Body of pancreas (tissue), 4 donors: ENCODE measurements around the gene BCL2L11. TPM values are rescaled to one million over a fixed set of nuclear protein-coding genes. Genes with fewer than 3 reads are reported as not detected.
A peak's percentile ranks its signal among the peaks of the same experiment; 100 is the strongest.

Experiments used
- ATAC-seq: fragments of 150-250 bp; one replicate; pipeline ENCODE4 v1.9.1; 2016
- DNase-seq, 4 donors: peaks; one replicate each; pipeline ENCODE4 v3.0.0-alpha.2; 2019
- H3K27ac ChIP-seq, 4 donors: fragments of 200-600 bp; sonication (generic); 1 replicate in 3 of 4; 2 replicates in 1 of 4; pipeline versions ENCODE4 v1.5.1 to v1.6.1; 2016 to 2019; ENCODE audit warnings: mild to moderate bottlenecking in 1 of 4, mixed read lengths in 1 of 4, moderate library complexity in 1 of 4
- H3K27me3 ChIP-seq, 2 donors: fragments of 200-600 bp; sonication (generic); one replicate each; pipeline ENCODE4 v1.6.0; 2016; ENCODE audit warnings: mild to moderate bottlenecking in 1 of 2
- H3K36me3 ChIP-seq, 2 donors: fragments of 200-600 bp; sonication (generic); replicated peaks in 1 of 2; 2 replicates each; pipeline ENCODE4 v1.5.1; 2016; ENCODE audit warnings: low read depth in 2 of 2; ENCODE audit not compliant: insufficient read depth in 1 of 2
- H3K4me1 ChIP-seq: fragments of 200-600 bp; sonication (generic); one replicate; pipeline ENCODE4 v1.6.0; 2016
- H3K4me3 ChIP-seq, 2 donors: fragments of 200-600 bp; sonication (generic); 1 replicate in 1 of 2; 2 replicates in 1 of 2; pipeline ENCODE4 v1.5.1; 2016 to 2019
- H3K9me3 ChIP-seq, 3 donors: fragments of 200-600 bp; sonication (generic); 1 replicate in 2 of 3; 2 replicates in 1 of 3; pipeline ENCODE4 v1.5.1; 2016
- POLR2A ChIP-seq, 3 donors: fragments of 450-650 bp; IDR thresholded peaks; one replicate each; pipeline ENCODE4 v1.6.1; 2016; ENCODE audit warnings: antibody characterized with exemption in 3 of 3, mild to moderate bottlenecking in 2 of 3
- WGBS, 2 donors: methylation state at CpG; one replicate each; pipeline ENCODE4 v1.1.5; 2017; 5-methylcytosine and 5-hydroxymethylcytosine counted together
- intact Hi-C: fragments of 100-400 bp; cut with DNase I; formaldehyde crosslinking; loops from one replicate; pipeline ENCODE4 v1.15.1; 2023
- total RNA-seq, 2 donors: library from RNA; depleted of rRNA; stranded (reverse); fragments of >200 nt; gene quantifications; one replicate each; pipeline ENCODE4 v1.1.0, GENCODE V29; 2016
- TF ChIP-seq, protein P1 (sequence below), 7 experiments: fragments of 450-650 bp in 4 of 7; fragments of 200-600 bp in 3 of 7; sonication (generic) in 3 of 7; IDR thresholded peaks; one replicate each; pipeline ENCODE4 v1.5.1; 2016 to 2019; ENCODE audit warnings: antibody characterized with exemption in 7 of 7

The BCL2L11 gene
- total RNA-seq, 2 donors from 2014 or later = 10.9 to 18.7 TPM

DNA sequence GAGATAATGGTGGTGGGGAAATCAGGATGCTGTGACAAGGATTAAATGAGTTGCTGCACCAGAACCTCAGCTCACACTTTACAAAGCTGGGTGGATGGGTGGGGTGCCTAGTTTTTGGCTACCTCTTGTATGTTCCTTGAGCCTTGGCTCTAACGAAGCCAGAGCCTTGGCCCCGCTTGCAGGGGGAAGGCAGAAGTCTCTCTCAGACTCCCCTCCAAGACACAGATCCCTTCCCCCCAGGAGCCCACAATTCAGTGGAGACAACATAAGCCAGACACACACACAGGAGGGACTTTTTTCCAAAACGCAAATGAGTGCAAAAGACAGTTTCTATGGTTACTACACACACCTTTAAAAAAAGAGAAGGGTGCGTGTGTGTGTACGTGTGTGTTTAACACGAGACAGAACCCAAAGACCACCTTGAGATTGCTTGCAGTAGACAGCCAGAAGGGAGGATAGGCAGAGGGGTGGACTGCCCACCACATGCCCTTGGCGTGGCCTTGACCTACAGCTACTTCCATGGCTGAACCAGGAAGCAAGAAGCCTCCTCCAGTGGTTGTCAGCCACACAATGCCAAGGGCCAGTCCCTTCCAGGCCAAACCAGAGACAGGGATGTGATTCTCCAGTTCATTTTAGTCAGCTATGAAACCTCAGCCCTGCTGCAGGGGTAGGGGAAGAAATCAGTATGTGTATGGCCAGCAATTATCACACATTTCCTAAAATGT is 70.3 kb downstream of the BCL2L11 start:
- intact Hi-C loops = no loop called here
- no peak for TF ChIP-seq POLR2A (IDR thresholded peaks at IDR 0.05)
- TF ChIP-seq, protein P1, sequence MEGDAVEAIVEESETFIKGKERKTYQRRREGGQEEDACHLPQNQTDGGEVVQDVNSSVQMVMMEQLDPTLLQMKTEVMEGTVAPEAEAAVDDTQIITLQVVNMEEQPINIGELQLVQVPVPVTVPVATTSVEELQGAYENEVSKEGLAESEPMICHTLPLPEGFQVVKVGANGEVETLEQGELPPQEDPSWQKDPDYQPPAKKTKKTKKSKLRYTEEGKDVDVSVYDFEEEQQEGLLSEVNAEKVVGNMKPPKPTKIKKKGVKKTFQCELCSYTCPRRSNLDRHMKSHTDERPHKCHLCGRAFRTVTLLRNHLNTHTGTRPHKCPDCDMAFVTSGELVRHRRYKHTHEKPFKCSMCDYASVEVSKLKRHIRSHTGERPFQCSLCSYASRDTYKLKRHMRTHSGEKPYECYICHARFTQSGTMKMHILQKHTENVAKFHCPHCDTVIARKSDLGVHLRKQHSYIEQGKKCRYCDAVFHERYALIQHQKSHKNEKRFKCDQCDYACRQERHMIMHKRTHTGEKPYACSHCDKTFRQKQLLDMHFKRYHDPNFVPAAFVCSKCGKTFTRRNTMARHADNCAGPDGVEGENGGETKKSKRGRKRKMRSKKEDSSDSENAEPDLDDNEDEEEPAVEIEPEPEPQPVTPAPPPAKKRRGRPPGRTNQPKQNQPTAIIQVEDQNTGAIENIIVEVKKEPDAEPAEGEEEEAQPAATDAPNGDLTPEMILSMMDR (IDR thresholded peaks at IDR 0.05) = no peak
- Histone ChIP-seq H3K4me3 (no peak overlapping the region), H3K36me3 (no peaks in the 10 kb centered on the region), H3K27me3 (no peaks in the 10 kb centered on the region), H3K9me3 (no peaks in the 10 kb centered on the region), H3K4me1 (peaks cover 20% of the 10 kb centered on the region), H3K27ac (no peak overlapping the region)
- ATAC-seq (no peak), DNase-seq (no peak)
- WGBS, 2 donors = 79 to 89% methylated on average over 7 of the region's 7 CpGs

DNA sequence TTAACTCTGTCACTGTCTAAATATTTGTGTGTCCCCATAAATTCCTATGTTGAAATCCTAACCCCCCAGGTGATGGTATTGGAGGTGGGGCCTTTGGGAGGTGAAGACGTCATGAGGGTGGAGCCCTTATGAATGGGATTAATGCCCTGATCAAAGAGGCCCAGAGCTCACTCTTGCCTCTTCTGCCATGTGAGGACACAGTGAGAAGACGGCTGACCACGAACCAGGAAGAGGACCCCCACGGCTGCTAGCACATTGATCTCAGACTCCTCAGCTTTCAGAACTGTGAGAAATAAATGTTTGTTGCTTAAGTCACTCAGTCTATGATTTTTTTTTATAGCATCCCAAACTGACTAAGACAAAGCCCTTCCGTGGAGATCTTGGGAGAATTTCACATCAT is 71.2 kb downstream of the BCL2L11 start:
- Histone ChIP-seq H3K27ac (no peak overlapping the region), H3K4me1 (peaks cover 11% of the 10 kb centered on the region), H3K36me3 (no peaks in the 10 kb centered on the region), H3K9me3 (no peaks in the 10 kb centered on the region), H3K4me3 (no peak overlapping the region), H3K27me3 (no peaks in the 10 kb centered on the region)
- no peak for TF ChIP-seq POLR2A (IDR thresholded peaks at IDR 0.05)
- TF ChIP-seq, protein P1 (IDR thresholded peaks at IDR 0.05) = no peak
- WGBS, 2 donors = 72 to 78% methylated on average over 5 of the region's 5 CpGs
- intact Hi-C loops = no loop called here
- ATAC-seq (no peak), DNase-seq (no peak)

DNA sequence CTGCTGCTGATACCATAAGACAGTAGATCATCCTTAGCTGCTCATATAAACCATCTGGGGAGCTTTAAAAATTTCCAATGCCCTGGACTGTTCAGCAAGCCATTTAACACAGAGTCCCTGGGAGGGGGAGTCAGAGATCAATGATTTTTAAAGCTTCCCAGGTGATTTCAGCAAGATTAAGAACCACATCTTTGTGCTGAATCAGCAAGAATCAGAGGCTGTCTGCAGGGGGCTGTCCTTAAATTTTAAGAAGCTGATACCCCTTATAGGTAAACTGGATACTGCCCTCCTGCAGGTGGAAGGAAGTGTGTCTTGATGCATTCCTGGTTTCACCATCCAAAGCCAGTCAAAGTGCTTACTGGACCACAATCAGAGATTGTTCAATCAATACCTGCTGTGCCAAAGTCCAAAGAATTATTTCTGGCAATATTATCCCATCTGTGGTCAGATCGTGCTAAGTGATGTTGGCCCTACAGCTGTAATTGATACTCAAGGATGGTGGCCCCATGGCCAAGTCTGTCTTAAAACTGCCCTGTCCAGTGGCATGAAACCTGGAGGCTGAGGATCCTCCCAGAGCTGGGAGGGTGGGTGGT is 72.2 kb downstream of the BCL2L11 start:
- WGBS, 2 donors = 0 to 17% methylated on average over 1 of the region's 1 CpG
- intact Hi-C loops = no loop called here
- DNase-seq (no peak), ATAC-seq (peak; percentile 15)
- Histone ChIP-seq H3K4me3 (no peak overlapping the region), H3K36me3 (no peaks in the 10 kb centered on the region), H3K9me3 (no peaks in the 10 kb centered on the region), H3K27me3 (no peaks in the 10 kb centered on the region), H3K27ac (no peak overlapping the region), H3K4me1 (peaks cover 6% of the 10 kb centered on the region)
- TF ChIP-seq POLR2A (IDR thresholded peaks at IDR 0.05) = no peak
- TF ChIP-seq, protein P1 (IDR thresholded peaks at IDR 0.05) = no peak

DNA sequence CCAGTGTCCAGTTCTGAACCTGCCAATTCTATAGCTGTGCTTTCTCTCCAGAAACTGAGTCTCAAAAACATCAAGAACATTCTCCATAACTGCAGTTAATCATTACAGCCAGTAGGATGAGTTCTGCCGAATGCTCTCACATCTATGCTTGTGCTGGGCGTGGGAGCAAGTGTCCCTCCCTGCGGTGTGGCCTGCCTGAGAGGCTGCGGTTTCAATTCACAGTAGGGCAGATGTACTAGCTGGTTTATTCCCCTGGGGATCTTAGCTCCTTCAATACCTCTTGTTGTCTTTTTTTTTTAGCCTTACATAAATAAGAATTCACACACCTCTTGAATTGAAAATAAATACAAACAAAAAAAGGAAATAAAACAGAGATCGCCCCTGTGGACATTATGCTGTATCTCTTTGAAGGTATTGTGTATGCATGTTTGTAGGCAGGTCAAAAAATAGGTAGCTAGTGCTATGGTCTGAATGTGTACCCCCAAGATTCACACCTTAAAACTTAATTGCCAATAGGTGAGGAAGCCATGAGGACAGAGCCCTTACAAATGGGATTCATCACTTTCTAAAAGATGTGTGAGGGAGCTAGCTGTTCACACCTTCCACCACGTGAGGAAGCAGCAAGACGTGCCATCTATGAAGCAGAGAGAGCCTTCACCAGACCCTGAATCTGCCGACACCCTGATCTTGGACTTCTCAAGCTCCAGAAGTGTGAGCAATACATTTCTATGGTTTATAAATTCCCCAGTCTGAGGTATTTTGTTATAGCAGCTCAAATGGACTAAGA is 74.3 kb downstream of the BCL2L11 start:
- no peaks in the 10 kb centered on the region for H3K27me3 ChIP-seq
- 82 to 91% methylated on average over 8 of the region's 8 CpGs for WGBS, 2 donors
- H3K4me1 ChIP-seq = peaks cover 6% of the 10 kb centered on the region
- no peak for DNase-seq
- no peaks in the 10 kb centered on the region for H3K36me3 ChIP-seq
- no peaks in the 10 kb centered on the region for H3K9me3 ChIP-seq
- no peak for ATAC-seq
- no peak overlapping the region for H3K27ac ChIP-seq
- H3K4me3 ChIP-seq = no peak overlapping the region
- no peak for TF ChIP-seq POLR2A (IDR thresholded peaks at IDR 0.05)
- TF ChIP-seq, protein P1 (IDR thresholded peaks at IDR 0.05) = no peak
- intact Hi-C loops = no loop called here
